Right cardiac atrium (tissue), 5 donors: ENCODE measurements around the gene SLC23A2. TPM values are rescaled to one million over a fixed set of nuclear protein-coding genes. Genes with fewer than 3 reads are reported as not detected.
A peak's percentile ranks its signal among the peaks of the same experiment; 100 is the strongest.
"Not testable (repeated sequence)": the region's sequence is repeated elsewhere in the genome, so short reads cannot be mapped to it uniquely, and the experiment has no call there.

Source experiments
- ATAC-seq, 2 donors: fragments of 200-7000 bp; cut with Tn5 transposase; one replicate each; pipeline versions ENCODE4 v1.8.0 to v1.9.1; 2020; ENCODE audit warnings: moderate library complexity in 2 of 2, mild to moderate bottlenecking in 1 of 2
- DNase-seq, 3 donors: peaks; one replicate each; pipeline ENCODE4 v3.0.0-alpha.2; 2020
- H3K27ac ChIP-seq: one replicate; pipeline ENCODE4 v1.5.1; 2013; ENCODE audit warnings: mild to moderate bottlenecking, low read length, control low read depth, moderate library complexity
- H3K27me3 ChIP-seq: one replicate; pipeline ENCODE4 v1.6.1; 2013; ENCODE audit not compliant: control insufficient read depth, insufficient read depth
- H3K4me1 ChIP-seq: one replicate; pipeline ENCODE4 v1.6.1; 2013; ENCODE audit warnings: low read length; ENCODE audit not compliant: control insufficient read depth, insufficient read depth
- H3K4me3 ChIP-seq: one replicate; pipeline ENCODE4 v1.5.1; 2013; ENCODE audit warnings: low read length, control low read depth
- H3K9me3 ChIP-seq: one replicate; pipeline ENCODE4 v1.6.1; 2013; ENCODE audit warnings: low read length; ENCODE audit not compliant: control insufficient read depth
- WGBS: extraction: QIAGEN DNeasy Blood & Tissue Kit; methylation state at CpG from one replicate; pipeline ENCODE4 v1.1.7; 2013; 5-methylcytosine and 5-hydroxymethylcytosine counted together
- intact Hi-C, 4 donors: fragments of 100-400 bp; cut with DNase I; formaldehyde crosslinking; loops; one replicate each; pipeline versions ENCODE4 v1.11.0 to v1.14.0; 2022 to 2023
- polyA plus RNA-seq: library from polyadenylated mRNA; stranded (reverse); fragments of 200-250 nt; gene quantifications from one replicate; pipeline ENCODE4 v1.2.3, GENCODE V29; 2013
- total RNA-seq, 4 donors: library from RNA; stranded (reverse); fragmentation: NEBNext Ultra II Directional; extraction: Animal tissue kit (Norgen Biotek cat#: 25700); gene quantifications; one replicate each; pipeline ENCODE4 v1.2.1, GENCODE V29; 2021
- donor health status: healthy with polysubstance abuse.
- donor health status: DM: no; HTN: yes; CAD: no.
- donor health status: DM: no; HTN: no; CAD: no.
- donor health status: DM: no; HTN: yes; CAD: no; lungs with severe emphysema.
- donor health status: DM: yes; HTN: yes; CAD: no.

SLC23A2 gene
- total and polyA plus RNA-seq, 5 donors, result 5.2 to 15.9 (median 12.6) TPM

- intact Hi-C loops, result no loop called here
- no peak for ATAC-seq
- 85% methylated on average over 5 of the region's 5 CpGs for WGBS
- H3K4me3 ChIP-seq, result no peak overlapping the region
- no peaks in the 10 kb centered on the region for H3K9me3 ChIP-seq
- no peak overlapping the region for H3K27ac ChIP-seq
- DNase-seq, result no peak
- H3K27me3 ChIP-seq, result no peaks in the 10 kb centered on the region
- peaks cover 2% of the 10 kb centered on the region for H3K4me1 ChIP-seq
Observed at GRCh38 chr20:4929686-4930397, 71.5 kb downstream of the SLC23A2 start.

GRCh38 chr20:4926531-4927156 is 74.7 kb downstream of the SLC23A2 start:
- Histone ChIP-seq H3K27me3 (no peaks in the 10 kb centered on the region), H3K27ac (peak overlapping the region; percentile 9), H3K9me3 (no peaks in the 10 kb centered on the region), H3K4me1 (peaks cover 2% of the 10 kb centered on the region), H3K4me3 (no peak overlapping the region)
- ATAC-seq (peak; percentile 51 to 61), DNase-seq (no peak)
- intact Hi-C loops, result no loop called here
- 77% methylated on average over 6 of the region's 6 CpGs for WGBS

- H3K4me3 ChIP-seq, result peak overlapping the region; percentile 3
Observed at GRCh38 chr20:4925842-4926530, 75.3 kb downstream of the SLC23A2 start.

GRCh38 chr20:4924446-4924845 is 76.9 kb downstream of the SLC23A2 start:
- intact Hi-C loops, result no loop called here
- H3K27ac ChIP-seq, result no peak overlapping the region
- no peak for DNase-seq
- WGBS, result 96% methylated on average over 2 of the region's 2 CpGs
- H3K4me3 ChIP-seq, result no peak overlapping the region
- H3K9me3 ChIP-seq, result no peaks in the 10 kb centered on the region
- peaks cover 3% of the 10 kb centered on the region for H3K4me1 ChIP-seq
- no peaks in the 10 kb centered on the region for H3K27me3 ChIP-seq
- ATAC-seq, result no peak

More at GRCh38 chr20:4925842-4926530, 75.3 kb downstream of the SLC23A2 start:
- H3K27me3 ChIP-seq, result no peaks in the 10 kb centered on the region
- intact Hi-C loops, result no loop called here
- H3K4me1 ChIP-seq, result peaks cover 3% of the 10 kb centered on the region
- peak overlapping the region; percentile 51 for H3K27ac ChIP-seq
- H3K9me3 ChIP-seq, result no peaks in the 10 kb centered on the region
- peak; percentile 91 to 97 for ATAC-seq
- 45% methylated on average over 15 of the region's 15 CpGs for WGBS
- DNase-seq, result peak; percentile 77 to 93 (median 87)

- intact Hi-C loops, result no loop called here
- ATAC-seq, result no peak
- WGBS, result 89% methylated on average over 6 of the region's 6 CpGs
- DNase-seq, result no peak
- H3K27ac ChIP-seq, result no peak overlapping the region
- H3K9me3 ChIP-seq, result no peaks in the 10 kb centered on the region
- no peaks in the 10 kb centered on the region for H3K27me3 ChIP-seq
- H3K4me3 ChIP-seq, result no peak overlapping the region
- peaks cover 3% of the 10 kb centered on the region for H3K4me1 ChIP-seq
Observed at GRCh38 chr20:4924032-4924431, 77.3 kb downstream of the SLC23A2 start.

GRCh38 chr20:4922186-4922585 is 79.1 kb downstream of the SLC23A2 start:
- ATAC-seq, result no peak
- WGBS, result 78% methylated on average over 4 of the region's 4 CpGs
- peaks cover 4% of the 10 kb centered on the region for H3K4me1 ChIP-seq
- H3K9me3 ChIP-seq, result no peaks in the 10 kb centered on the region
- H3K27me3 ChIP-seq, result no peaks in the 10 kb centered on the region
- no peak overlapping the region for H3K4me3 ChIP-seq
- intact Hi-C loops, result no loop called here
- no peak overlapping the region for H3K27ac ChIP-seq
- DNase-seq, result no peak

GRCh38 chr20:4921271-4921670 is 80.0 kb downstream of the SLC23A2 start:
- H3K27me3 ChIP-seq, intact Hi-C loops, ATAC-seq, H3K4me3 ChIP-seq, DNase-seq, H3K4me1 ChIP-seq, H3K9me3 ChIP-seq, H3K27ac ChIP-seq: not testable (repeated sequence)
- WGBS, result 74% methylated on average over 2 of the region's 2 CpGs

GRCh38 chr20:4920655-4921054 is 80.7 kb downstream of the SLC23A2 start:
- no peak overlapping the region for H3K4me3 ChIP-seq
- no peak for DNase-seq
- intact Hi-C loops, result no loop called here
- H3K9me3 ChIP-seq, result no peaks in the 10 kb centered on the region
- H3K4me1 ChIP-seq, result peaks cover 3% of the 10 kb centered on the region
- no peaks in the 10 kb centered on the region for H3K27me3 ChIP-seq
- 73% methylated on average over 3 of the region's 3 CpGs for WGBS
- no peak overlapping the region for H3K27ac ChIP-seq
- ATAC-seq, result no peak

- Histone ChIP-seq H3K9me3 (no peaks in the 10 kb centered on the region), H3K4me1 (peaks cover 3% of the 10 kb centered on the region), H3K4me3 (no peak overlapping the region), H3K27ac (no peak overlapping the region), H3K27me3 (no peaks in the 10 kb centered on the region)
- intact Hi-C loops, result no loop called here
- no peak for DNase-seq
- no peak for ATAC-seq
- 95% methylated on average over 6 of the region's 6 CpGs for WGBS
Observed at GRCh38 chr20:4920131-4920530, 81.2 kb downstream of the SLC23A2 start.

- peak in 1 of 2 donors; percentile 17 for ATAC-seq
- no peaks in the 10 kb centered on the region for H3K27me3 ChIP-seq
- no peak for DNase-seq
- WGBS, result 84% methylated on average over 9 of the region's 9 CpGs
- no peak overlapping the region for H3K27ac ChIP-seq
- intact Hi-C loops, result no loop called here
- H3K9me3 ChIP-seq, result no peaks in the 10 kb centered on the region
- peaks cover 3% of the 10 kb centered on the region for H3K4me1 ChIP-seq
- no peak overlapping the region for H3K4me3 ChIP-seq
Observed at GRCh38 chr20:4919047-4919704, 82.1 kb downstream of the SLC23A2 start.

- intact Hi-C loops, result no loop called here
- H3K4me1 ChIP-seq, result peaks cover 3% of the 10 kb centered on the region
- peak; percentile 53 to 58 for ATAC-seq
Observed at GRCh38 chr20:4918473-4918872, 82.8 kb downstream of the SLC23A2 start.

More at GRCh38 chr20:4918473-4918872, 82.8 kb downstream of the SLC23A2 start:
- no peak for DNase-seq
- 74% methylated on average over 6 of the region's 6 CpGs for WGBS
- H3K4me3 ChIP-seq, result no peak overlapping the region
- H3K27ac ChIP-seq, result no peak overlapping the region
- H3K9me3 ChIP-seq, result no peaks in the 10 kb centered on the region
- H3K27me3 ChIP-seq, result no peaks in the 10 kb centered on the region
